ENCODE data around the gene GATA5.

- TF ChIP-seq CTCF (IDR thresholded peaks at IDR 0.05) (no peak), JUN (CRISPR knock-in tag; IDR thresholded peaks at IDR 0.05) (no peak), OVOL2 (CRISPR knock-in tag; IDR thresholded peaks at IDR 0.05; ENCODE audit: borderline replicate concordance) (no peak), NR2C2 (CRISPR knock-in tag; IDR thresholded peaks at IDR 0.05) (no peak), RELA (CRISPR knock-in tag; IDR thresholded peaks at IDR 0.05; ENCODE audit: borderline replicate concordance) (no peak), SMAD3 (CRISPR knock-in tag; IDR thresholded peaks at IDR 0.05; ENCODE audit: borderline replicate concordance) (no peak), IRF1 (CRISPR knock-in tag; IDR thresholded peaks at IDR 0.05) (no peak)
These were observed 47.8 kb upstream of the GATA5 start for GRCh38 chr20:62523473-62524203.

Data from WTC11 (cell line).